ENCODE data around the gene TRIM34.

DNA sequence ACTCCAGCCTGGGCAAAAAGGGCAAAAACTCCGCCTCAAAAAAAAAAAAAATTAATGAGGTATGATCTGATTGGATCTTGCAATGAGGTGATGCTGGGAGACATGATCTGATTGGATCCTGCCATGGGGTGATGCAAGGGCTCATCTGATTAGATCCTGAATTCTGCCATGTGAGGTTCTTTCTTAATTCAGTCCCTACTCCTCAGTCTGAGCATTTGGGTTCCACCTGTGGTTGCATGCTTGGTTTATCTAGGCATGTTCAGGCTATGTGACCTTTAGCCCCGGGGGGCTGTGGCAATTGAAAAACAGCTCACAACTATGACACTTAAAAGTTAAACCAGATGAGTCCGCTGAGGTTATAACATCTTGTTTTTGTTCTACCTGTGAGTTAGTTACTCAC lies 33.2 kb upstream of the TRIM34 start:
- no peak for TF ChIP-seq CTCF (IDR thresholded peaks at IDR 0.05)
- no peak for TF ChIP-seq POLR2AphosphoS5 (IDR thresholded peaks at IDR 0.05)
- no peak for TF ChIP-seq EP300 (IDR thresholded peaks at IDR 0.05)

All from stomach (tissue), 4 donors.